Measurements from ENCODE around the gene CLEC12A. TPM values are rescaled to one million over a fixed set of nuclear protein-coding genes. Genes with fewer than 3 reads are reported as not detected.
"Not testable (repeated sequence)": the region's sequence is repeated elsewhere in the genome, so short reads cannot be mapped to it uniquely, and the experiment has no call there.

CLEC12A gene
- total RNA-seq, 4 donors from 2014 or later = 0.49 to 0.98 TPM; not detected in 2

DNA sequence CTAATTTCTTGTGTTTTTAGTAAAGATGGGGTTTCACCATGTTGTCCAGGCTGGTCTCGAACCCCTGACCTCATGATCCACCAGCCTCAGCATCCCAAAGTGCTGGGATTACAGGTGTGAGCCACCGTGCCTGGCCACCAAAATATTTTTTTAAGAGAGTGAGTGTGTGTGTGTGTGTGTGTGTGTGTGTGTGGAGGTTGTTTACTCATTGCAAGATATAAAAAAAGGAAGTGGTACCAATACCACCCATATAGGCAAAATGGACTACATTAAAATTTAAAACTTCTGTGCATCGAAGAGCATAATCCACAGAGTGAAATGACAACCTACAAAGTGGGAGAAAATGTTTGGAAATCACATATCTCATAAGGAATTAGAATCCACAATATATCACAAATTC, 23.5 kb upstream of the CLEC12A start:
- ATAC-seq = no peak
- no peaks in the 10 kb centered on the region for H3K27me3 ChIP-seq
- DNase-seq = no peak
- intact Hi-C loops (cut with DNase I; ENCODE audit: low total_unique reads) (no loop called here), in situ Hi-C loops (cut with MboI; ENCODE audit: low sequenced_read_pairs in 4 of 4) (no loop called here)
- no peak overlapping the region for H3K4me3 ChIP-seq
- H3K4me1 ChIP-seq = no peaks in the 10 kb centered on the region
- H3K9me3 ChIP-seq = no peaks in the 10 kb centered on the region
- H3K36me3 ChIP-seq = no peaks in the 10 kb centered on the region
- TF ChIP-seq, protein P1, sequence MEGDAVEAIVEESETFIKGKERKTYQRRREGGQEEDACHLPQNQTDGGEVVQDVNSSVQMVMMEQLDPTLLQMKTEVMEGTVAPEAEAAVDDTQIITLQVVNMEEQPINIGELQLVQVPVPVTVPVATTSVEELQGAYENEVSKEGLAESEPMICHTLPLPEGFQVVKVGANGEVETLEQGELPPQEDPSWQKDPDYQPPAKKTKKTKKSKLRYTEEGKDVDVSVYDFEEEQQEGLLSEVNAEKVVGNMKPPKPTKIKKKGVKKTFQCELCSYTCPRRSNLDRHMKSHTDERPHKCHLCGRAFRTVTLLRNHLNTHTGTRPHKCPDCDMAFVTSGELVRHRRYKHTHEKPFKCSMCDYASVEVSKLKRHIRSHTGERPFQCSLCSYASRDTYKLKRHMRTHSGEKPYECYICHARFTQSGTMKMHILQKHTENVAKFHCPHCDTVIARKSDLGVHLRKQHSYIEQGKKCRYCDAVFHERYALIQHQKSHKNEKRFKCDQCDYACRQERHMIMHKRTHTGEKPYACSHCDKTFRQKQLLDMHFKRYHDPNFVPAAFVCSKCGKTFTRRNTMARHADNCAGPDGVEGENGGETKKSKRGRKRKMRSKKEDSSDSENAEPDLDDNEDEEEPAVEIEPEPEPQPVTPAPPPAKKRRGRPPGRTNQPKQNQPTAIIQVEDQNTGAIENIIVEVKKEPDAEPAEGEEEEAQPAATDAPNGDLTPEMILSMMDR (IDR thresholded peaks at IDR 0.05 in 4 of 5, conservative IDR thresholded peaks at IDR 0.05 in 1 of 5) = no peak
- no peak for TF ChIP-seq POLR2A (IDR thresholded peaks at IDR 0.05)
- no peak overlapping the region for H3K27ac ChIP-seq

DNA sequence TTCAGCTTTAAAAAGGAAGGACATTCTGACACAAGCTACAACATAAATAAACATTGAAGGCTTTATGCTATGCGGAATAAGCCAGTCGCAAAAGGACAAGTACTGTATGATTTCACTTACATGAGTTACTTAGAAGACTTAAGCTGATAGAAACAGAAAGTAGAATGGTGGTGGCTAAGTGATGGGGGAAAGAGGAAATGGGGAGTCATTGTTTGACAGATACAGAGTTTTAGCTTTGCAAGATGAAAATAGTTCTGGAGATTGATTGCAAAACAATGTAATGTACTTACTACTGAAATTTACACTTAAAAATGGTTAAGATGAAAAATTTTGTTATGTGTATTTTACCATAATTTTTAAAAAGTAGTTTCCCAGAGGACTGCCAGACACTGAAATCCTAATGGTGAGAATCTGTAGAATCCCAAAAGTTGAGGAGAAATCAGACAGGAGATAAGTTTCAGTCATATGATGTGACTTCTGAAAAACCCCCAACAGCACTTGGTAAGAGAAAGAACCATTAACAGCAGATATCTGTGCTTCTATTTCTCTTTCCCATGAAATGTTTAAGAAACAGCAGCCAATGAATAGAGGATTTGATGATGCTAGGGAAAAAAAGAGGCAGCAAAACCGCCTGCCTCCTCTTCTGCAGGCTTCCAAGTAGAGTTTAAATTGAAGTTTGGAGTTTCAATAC, 22.5 kb upstream of the CLEC12A start:
- no peak for ATAC-seq
- no peaks in the 10 kb centered on the region for H3K27me3 ChIP-seq
- H3K4me1 ChIP-seq = no peaks in the 10 kb centered on the region
- no peak overlapping the region for H3K27ac ChIP-seq
- TF ChIP-seq, protein P1 (IDR thresholded peaks at IDR 0.05 in 4 of 5, conservative IDR thresholded peaks at IDR 0.05 in 1 of 5) = no peak
- no peak for TF ChIP-seq POLR2A (IDR thresholded peaks at IDR 0.05)
- no peaks in the 10 kb centered on the region for H3K36me3 ChIP-seq
- H3K9me3 ChIP-seq = no peaks in the 10 kb centered on the region
- intact Hi-C loops (cut with DNase I; ENCODE audit: low total_unique reads) = no loop called here
- DNase-seq = no peak
- in situ Hi-C loops (cut with MboI; ENCODE audit: low sequenced_read_pairs in 4 of 4) = no loop called here
- H3K4me3 ChIP-seq = no peak overlapping the region

DNA sequence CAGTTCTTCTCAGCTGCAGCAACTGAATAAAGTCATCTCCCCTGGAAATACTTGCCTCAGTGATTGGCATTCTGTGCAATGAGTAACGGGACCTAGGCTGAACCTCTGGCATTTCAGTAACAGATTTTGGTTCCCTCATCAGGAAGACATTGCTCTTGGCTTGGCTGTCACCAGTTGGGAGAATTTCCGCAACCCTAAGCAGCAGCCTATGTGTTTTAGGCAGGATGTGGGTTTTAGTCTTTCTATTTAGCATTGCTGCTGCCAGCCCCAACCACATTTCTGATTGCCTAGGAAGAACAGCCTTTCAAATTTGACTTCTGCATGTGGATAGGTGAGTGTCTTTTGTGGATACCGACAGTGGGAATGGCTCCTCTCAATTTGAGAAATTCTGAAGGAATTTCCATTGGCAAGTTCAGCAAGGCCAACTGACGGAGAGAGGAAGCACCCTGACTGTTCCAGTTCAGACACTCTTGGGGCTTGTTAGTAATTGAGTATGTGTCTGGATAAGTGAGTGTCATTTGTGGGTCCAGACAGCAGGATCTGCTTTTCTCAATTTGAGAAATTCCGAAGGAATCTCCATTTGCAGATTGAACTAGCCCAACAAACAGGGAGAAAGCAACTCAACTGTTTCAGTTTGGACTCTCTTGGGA, 20.1 kb upstream of the CLEC12A start:
- ATAC-seq = no peak
- Histone ChIP-seq H3K4me3 (no peak overlapping the region), H3K27me3 (no peaks in the 10 kb centered on the region), H3K27ac (no peak overlapping the region), H3K4me1 (no peaks in the 10 kb centered on the region), H3K36me3 (no peaks in the 10 kb centered on the region), H3K9me3 (no peaks in the 10 kb centered on the region)
- TF ChIP-seq, protein P1 (IDR thresholded peaks at IDR 0.05 in 4 of 5, conservative IDR thresholded peaks at IDR 0.05 in 1 of 5) = no peak
- no peak for TF ChIP-seq POLR2A (IDR thresholded peaks at IDR 0.05)
- in situ Hi-C loops (cut with MboI; ENCODE audit: low sequenced_read_pairs in 4 of 4) = no loop called here
- DNase-seq = no peak
- intact Hi-C loops (cut with DNase I; ENCODE audit: low total_unique reads) = no loop called here

DNA sequence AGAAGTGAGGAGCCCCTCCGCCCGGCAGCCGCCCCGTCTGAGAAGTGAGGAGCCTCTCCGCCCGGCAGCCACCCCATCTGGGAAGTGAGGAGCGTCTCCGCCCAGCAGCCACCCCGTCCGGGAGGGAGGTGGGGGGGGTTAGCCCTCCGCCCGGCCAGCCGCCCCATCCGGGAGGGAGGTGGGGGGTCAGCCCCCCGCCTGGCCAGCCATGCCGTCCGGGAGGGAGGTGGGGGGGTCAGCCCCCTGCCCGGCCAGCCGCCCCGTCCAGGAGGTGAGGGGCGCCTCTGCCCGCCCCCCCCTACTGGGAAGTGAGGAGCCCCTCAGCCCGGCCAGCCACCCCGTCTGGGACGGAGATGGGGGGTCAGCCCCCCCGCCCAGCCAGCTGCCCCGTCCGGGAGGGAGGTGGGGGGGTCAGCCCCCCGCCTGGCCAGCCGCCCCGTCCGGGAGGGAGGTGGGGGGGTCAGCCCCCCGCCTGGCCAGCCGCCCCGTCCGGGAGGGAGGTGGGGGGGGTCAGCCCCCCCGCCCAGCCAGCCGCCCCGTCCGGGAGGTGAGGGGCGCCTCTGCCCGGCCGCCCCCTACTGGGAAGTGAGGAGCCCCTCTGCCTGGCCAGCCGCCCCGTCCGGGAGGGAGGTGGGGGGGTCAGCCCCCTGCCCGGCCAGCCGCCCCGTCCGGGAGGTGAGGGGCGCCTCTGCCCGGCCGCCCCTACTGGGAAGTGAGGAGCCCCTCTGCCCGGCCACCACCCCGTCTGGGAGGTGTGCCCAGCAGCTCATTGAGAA, 18.1 kb upstream of the CLEC12A start:
- H3K9me3 ChIP-seq; H3K36me3 ChIP-seq; DNase-seq; H3K27me3 ChIP-seq; in situ Hi-C loops (cut with MboI; ENCODE audit: low sequenced_read_pairs in 4 of 4); intact Hi-C loops (cut with DNase I; ENCODE audit: low total_unique reads); H3K4me1 ChIP-seq; ATAC-seq; H3K4me3 ChIP-seq; H3K27ac ChIP-seq: not testable (repeated sequence)

DNA sequence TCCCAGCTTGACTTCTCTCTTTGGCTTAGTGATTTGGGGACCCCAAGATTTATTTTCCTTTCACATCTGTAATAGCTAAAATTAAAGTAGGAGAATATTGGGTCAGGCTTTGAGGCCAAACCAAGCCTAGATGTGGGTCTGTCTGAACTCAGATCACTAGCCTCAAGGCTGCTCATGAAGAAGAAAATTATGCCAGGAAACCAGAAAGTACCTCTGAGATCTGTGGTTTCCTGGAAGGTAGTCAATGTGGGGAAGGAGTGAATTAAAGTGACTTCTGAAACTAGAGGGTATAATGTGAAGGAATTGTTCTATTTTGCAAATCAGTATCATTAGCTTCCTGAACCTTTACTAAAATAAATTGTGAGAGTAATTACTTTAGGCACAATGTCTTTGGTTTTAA, 13.4 kb upstream of the CLEC12A start:
- Histone ChIP-seq H3K36me3 (no peaks in the 10 kb centered on the region), H3K4me3 (no peak overlapping the region), H3K9me3 (no peaks in the 10 kb centered on the region), H3K4me1 (no peaks in the 10 kb centered on the region), H3K27ac (no peak overlapping the region), H3K27me3 (no peaks in the 10 kb centered on the region)
- TF ChIP-seq POLR2A (IDR thresholded peaks at IDR 0.05) = no peak
- TF ChIP-seq, protein P1 (IDR thresholded peaks at IDR 0.05 in 4 of 5, conservative IDR thresholded peaks at IDR 0.05 in 1 of 5) = no peak
- intact Hi-C loops (cut with DNase I; ENCODE audit: low total_unique reads) (no loop called here), in situ Hi-C loops (cut with MboI; ENCODE audit: low sequenced_read_pairs in 4 of 4) (no loop called here)
- DNase-seq = no peak
- ATAC-seq = no peak
